NCI-H446 (cell line): ENCODE data around the gene GPR61.

Experiments
- DNase-seq, 2 experiments: peaks; one replicate each; lab custom pipeline; 2025; lab: John Stamatoyannopoulos, UW

GPR61 gene

GRCh38 chr1:109535971-109536491 is 3.6 kb upstream of the GPR61 start:
- peak; percentile 41 to 71 for DNase-seq

DNA sequence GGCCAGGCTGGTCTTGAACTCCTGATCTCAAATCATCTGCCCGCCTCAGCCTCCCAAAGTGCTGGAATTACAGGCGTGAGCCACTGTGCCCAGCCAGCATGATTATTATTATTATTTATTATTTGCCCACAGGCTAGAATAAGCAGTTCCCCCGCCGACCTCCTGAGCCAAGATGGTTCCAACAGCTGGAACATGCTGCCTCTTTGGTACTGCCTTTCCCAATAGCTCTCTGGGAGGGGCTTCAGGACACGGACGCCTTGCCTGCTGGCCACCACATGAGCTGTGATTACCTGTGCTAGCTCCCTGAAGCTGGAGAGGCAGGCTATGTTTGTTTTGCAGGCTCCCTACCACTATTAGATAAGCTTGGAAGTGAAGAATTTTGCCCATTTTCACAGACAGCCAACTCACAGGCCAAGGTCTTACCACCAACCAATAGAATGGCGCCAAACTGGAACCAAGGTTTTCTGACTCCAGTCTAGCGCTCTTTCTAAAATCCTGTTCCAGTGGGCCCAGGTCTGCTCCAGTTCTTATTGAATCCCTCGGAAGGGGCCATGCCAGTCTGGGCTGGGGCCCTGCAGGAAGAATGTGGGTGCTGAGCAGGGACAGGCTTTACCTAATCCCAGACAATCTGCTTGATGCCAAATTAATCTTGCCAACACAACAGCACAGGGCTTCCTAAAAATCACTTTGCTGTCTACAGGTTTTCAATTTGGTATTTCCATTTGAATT is 2.1 kb upstream of the GPR61 start:
- DNase-seq = no peak

DNA sequence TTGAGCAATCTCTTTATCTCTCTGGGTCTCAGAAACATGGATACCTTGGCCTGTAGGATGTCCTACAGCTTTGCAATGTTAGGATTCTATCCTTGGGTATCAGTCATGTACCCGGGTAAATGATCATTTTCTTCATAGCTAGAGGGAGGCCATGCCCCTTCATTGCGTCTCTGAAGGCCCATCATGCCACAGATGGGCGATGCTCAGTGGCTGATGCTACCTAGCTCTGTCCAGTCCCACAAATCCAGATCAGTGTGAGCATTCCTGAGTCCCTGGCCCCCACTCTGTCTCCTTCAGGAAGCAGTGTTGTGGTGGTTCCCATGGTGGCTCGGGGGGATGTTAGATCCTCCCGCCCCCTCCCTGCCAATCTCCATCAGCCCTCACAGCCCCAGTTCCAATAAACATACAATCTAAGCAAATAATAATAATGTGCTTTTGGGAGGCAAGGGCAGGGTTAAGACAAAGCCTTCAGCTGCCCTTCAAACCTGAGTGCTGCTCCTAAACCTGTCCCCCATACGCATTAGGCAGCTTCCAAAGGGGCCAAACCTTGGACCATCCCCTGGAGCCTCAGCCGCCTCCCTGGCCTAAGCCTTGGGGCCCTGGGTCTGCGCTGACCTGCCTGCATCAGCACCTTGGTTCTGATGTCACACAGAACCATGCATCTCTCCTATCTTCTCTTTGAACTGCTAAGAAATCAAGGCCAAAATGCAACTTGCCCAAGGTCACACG is 681 bp upstream of the GPR61 start:
- DNase-seq = no peak

GRCh38 chr1:109541102-109541501 is 1.4 kb downstream of the GPR61 start:
- DNase-seq = no peak

DNA sequence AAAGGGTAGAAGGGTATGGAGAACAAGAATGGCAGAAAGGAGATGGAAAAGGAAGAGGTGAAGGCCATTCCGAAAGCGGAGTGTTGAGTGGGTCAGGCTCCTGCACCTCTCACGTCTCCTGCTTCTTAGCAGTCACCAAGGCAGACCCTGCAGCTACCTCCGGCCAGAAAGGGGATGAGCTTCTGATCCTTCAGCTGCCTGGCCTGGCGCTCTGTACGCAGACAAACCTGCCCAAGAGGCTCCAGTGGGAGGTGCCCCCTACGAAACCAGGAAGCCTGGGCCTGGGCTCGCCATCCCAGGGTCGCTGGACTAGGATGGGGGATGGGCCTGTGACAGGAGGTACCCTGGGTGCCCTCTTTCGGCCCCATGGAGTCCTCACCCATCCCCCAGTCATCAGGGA is 3.0 kb downstream of the GPR61 start:
- DNase-seq = no peak

DNA sequence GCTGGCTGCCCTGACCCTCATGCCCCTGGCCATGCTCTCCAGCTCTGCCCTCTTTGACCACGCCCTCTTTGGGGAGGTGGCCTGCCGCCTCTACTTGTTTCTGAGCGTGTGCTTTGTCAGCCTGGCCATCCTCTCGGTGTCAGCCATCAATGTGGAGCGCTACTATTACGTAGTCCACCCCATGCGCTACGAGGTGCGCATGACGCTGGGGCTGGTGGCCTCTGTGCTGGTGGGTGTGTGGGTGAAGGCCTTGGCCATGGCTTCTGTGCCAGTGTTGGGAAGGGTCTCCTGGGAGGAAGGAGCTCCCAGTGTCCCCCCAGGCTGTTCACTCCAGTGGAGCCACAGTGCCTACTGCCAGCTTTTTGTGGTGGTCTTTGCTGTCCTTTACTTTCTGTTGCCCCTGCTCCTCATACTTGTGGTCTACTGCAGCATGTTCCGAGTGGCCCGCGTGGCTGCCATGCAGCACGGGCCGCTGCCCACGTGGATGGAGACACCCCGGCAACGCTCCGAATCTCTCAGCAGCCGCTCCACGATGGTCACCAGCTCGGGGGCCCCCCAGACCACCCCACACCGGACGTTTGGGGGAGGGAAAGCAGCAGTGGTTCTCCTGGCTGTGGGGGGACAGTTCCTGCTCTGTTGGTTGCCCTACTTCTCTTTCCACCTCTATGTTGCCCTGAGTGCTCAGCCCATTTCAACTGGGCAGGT is 3.8 kb downstream of the GPR61 start:
- no peak for DNase-seq

- DNase-seq = no peak
Observed at GRCh38 chr1:109543988-109544735, 4.5 kb downstream of the GPR61 start.

- peak; percentile 89 to 94 for DNase-seq
Observed at GRCh38 chr1:109546311-109547109, 6.8 kb downstream of the GPR61 start.

DNA sequence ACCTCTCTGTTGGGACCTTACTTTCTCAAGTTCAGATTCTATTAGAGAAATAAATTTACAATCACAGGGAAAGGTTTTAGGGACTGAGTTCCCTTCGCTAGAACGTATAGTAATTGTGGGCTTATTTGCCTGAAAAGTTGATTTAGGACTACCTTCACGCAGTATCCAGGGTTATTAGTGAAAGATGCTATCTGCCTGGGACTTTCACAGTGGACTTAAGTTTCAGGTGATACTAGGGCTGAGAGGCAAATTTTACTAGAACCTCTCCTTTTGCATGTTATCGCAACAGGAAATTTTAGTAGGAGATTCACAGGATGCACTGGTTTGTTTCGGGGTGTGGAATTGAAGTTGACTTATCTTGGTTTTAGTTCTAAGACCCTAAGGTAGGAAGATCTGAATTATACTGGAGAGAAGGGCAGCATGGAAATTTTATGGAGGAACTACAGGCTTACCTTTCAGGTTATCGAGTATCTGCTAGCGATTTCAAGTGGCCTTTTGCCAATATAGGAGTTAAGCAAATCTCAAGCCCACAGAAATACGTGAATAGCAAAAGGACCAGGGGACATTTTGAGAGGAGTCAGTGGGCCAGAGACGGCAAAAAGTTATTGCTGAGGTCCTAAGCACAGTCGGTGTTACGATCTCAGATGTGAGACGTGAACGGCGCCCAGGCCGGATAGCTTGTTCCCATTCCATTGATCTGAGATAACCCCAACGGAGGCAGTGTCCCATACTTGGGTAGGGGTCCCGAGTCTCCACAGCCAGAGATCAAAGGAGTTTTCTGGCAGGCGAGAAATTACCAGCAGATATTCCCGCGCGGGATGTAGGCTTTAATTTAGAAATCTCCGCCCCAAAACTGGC is 8.0 kb downstream of the GPR61 start:
- DNase-seq = peak in 1 of 2 experiments; percentile 45

DNA sequence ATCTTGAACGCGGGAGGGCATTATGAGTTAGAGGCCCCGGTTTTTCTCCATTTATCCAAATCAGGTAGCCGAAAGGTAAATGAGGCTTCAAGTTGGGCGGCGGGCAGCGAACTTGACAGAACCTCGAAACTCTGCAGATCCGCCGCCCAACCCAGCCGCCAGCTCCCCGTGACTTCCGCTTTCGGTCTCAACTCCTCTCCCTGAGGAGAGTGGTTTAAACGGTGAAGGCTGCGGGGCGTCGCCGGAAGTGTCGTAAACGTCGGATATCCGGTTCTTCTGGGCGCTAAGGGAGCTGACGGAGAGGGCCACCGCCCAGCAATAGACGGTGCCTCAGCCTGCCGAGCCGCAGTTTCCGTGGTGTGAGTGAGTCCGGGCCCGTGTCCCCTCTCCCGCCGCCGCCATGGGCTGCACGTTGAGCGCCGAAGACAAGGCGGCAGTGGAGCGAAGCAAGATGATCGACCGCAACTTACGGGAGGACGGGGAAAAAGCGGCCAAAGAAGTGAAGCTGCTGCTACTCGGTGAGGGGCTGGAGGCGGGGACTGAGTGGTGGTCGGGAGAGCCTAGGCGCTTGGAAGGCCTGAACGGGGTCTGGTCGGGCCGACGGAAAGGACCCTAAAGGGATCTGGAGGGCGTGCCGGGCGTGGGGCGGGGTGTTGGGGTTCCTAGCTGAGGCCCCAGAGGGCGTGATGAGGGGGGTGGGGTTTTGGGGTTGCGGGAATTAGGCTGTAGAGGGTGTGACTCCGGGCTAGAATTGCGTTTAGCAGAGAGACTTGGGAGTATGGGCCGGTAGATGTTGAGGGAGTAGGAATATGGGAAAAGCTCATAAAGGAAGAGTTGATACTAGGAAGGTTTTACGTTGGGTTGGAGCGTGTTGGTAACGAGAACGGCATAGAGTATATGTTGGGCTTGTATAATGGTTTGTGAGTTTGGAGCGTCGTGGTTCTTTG is 8.9 kb downstream of the GPR61 start, which contains the start of gene GNAI3:
TSS of gene GNAI3 (plus strand) at position 295 of the 947 bp plus-strand sequence. CDS start at position 401, 106 bp downstream.
- peak; percentile 94 to 97 for DNase-seq

DNA sequence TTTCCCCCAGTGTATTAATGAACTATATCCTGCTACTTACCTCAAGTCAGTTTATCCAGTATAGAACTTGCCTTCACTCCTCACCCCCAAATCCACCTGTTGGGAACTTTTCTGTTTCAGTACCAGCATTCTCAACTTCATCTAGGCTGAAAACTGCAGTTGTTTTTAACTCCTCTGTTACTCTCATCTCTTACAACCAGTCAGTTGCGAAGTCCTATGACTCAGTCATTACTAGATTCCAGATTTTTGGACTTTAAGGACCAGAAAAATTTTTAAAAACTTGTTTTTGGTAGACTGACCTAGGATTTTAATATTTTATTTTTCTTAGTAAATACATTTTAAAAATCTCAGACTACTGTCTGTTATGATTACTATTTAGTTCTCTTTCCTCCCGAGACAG is 16.9 kb downstream of the GPR61 start:
- no peak for DNase-seq

DNA sequence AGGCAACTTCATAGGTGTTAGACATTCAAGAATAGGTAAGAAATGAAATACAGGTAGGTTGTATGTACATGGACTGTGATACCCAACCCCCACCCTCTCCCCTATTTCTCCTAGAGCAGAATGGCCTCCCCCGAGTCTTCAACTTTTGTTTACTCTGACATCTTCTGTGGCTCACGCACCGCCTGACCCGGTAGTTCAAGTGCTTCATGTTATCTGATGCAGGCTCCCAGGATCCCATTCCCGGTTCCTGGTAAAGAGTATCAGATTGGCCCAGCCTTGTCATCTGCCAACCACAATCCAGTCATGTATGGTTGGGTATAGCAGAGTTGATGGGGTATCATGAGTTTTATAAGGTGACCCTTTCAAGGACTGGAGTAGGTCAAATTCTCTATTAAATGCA is 17.8 kb downstream of the GPR61 start:
- DNase-seq = no peak

DNA sequence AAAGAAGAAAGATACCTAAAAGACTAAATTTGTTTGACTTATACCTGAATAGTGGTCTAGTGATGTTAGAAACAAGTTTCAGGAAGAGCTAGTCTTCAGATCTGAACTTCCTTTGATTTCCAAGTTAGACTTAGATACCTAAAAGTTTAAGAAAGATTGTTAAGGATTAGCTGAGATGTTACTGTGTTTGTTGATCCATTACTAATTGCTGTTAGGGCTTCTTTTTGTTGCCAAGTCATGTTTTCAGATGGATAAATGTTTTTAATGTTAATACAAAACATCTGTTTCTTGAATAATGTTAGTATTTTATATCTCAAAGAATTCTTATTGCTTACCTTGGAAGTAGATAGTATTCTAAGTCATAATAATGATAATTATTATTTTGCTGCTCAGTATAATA is 20.3 kb downstream of the GPR61 start:
- no peak for DNase-seq

DNA sequence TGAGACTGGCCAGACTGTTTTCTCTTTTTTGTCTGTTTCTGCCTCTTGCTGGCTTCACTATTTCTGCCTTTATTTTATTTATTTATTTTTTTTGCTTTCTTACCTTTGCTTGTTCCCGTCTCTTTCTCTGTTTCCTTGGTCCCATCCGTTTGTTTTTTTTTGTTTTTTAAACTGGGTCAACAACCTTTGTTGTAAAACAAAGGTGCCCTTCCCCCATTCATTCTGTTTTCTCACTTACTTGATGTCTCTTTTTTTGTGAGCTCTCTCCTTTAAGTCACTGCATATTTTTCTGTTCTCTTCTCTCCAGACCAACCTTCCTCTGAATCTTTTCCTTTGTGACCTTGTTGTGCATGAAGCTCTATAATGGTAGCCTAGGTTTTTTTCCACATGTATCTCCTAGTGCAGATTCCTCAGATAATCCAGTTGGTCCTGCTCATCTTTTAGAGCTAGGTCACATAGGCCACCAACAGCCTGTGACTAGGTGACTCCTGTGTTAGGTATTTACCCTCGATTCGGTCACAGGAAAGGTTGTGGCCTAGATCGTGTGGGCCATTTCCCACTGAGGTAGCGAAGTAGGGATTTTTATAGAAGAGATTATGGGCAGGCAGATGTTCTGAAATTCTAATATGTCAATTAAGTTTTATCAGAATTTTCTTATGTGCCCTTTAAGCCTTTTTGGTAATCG is 24.7 kb downstream of the GPR61 start:
- DNase-seq = no peak

DNA sequence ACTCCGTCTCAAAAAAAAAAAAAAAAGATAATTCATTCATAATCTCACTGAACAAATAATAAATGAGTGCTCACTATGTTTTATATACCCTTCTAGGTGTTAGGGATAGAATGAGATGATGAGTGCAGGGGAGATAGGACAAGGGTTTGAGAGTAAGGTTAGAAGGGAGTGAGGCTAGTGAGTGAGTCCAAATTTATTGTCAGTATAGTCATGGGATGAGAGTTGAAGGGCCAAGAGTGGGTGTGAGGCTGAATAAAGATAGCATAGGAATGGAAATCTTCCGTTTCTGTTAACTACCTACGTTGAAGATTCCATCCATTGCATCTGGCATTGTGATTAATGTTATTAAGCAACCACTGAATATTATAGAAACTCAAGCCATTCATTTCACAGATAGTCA is 25.6 kb downstream of the GPR61 start:
- DNase-seq = no peak

- no peak for DNase-seq
Observed at GRCh38 chr1:109566982-109567381, 27.3 kb downstream of the GPR61 start.

GRCh38 chr1:109567877-109568672 is 28.4 kb downstream of the GPR61 start:
- peak in 1 of 2 experiments; percentile 62 for DNase-seq
